Activated T-helper 1 cell treated with anti-CD3 and anti-CD28 coated beads, Interleukin-2, amount 50 U/mL, for 16 hours (primary cell): ENCODE measurements around the gene CEP72.
"Not testable (repeated sequence)": the region's sequence is repeated elsewhere in the genome, so short reads cannot be mapped to it uniquely, and the experiment has no call there.

Experiments used
- DNase-seq, 2 donors: peaks; one replicate each; pipeline ENCODE4 v3.0.0-alpha.2; 2020; ENCODE audit warnings: low read depth in 1 of 2, low spot score in 1 of 2

Gene CEP72

DNA sequence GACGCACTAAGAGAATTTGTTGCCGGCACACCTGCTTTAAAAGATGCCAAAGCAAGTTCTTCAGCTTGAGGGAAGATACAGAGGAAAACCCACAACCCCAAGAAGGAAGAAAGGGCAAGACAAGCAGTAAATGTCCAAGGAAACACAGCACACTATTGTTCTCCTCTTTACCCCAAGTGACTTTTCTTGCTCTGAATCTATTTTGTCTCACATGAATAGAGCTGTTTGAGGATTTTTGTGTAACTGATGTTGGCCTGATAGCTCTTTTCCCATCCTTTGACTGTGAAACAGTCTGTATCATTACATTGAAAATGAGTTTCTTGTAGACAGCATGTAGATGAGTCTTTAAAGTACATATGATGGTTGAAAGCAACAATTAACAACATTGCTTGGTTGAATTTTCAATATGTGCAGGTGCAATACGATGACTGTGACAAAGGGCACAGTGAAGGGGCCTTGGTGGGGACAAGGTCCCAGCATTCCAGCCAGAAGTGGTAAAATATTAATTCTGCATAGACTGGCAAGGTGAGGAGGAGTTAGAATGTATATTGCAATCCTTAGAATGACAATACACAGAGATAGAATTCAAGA lies 16.8 kb upstream of the CEP72 start:
- DNase-seq, result no peak

DNA sequence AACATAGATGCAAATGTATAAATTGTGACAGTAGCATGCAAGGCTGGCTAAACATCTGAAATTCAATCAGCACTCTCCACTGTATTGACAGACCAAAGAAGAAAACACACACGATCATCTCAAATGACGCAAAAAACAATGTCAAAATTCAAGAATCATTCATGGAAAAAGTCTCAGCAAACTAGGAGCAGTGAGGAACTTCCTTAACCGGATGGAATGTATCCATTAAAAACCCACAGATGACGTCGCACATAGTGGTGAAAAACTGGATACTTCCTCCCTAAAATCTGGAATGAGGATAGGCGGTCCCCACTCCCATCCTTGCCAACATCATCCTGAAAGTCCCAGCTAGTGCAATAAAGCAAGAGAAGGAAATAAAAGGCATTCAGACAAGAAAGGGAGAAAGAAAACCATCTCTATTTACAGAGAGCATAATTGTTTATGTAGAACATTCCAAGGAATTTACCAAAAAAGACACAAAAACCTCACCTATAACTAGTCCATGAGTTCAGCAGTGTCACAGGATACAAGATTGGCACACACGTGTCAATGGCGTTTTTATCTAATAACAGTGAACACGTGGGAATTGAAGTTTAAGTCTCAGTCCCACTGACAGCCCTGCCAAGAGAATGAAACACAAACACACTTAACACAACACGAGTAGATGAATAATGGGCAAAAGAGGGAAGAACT lies 14.1 kb upstream of the CEP72 start:
- no peak for DNase-seq

DNA sequence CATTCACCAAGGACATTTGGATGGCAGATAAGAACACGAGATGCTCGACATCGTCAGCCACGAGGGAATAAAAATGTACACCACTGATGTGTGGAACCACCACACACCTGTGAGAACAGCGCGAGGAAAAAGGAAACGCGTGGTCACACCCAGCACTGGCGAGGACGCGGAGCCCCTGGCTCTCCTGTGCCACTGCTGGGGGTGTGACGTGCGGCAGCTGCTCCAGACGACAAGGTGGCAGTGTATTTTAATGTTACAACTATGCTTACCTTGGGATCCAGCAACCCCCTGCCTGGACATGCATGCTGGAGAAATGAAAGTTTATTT lies 13.6 kb upstream of the CEP72 start:
- no peak for DNase-seq

DNA sequence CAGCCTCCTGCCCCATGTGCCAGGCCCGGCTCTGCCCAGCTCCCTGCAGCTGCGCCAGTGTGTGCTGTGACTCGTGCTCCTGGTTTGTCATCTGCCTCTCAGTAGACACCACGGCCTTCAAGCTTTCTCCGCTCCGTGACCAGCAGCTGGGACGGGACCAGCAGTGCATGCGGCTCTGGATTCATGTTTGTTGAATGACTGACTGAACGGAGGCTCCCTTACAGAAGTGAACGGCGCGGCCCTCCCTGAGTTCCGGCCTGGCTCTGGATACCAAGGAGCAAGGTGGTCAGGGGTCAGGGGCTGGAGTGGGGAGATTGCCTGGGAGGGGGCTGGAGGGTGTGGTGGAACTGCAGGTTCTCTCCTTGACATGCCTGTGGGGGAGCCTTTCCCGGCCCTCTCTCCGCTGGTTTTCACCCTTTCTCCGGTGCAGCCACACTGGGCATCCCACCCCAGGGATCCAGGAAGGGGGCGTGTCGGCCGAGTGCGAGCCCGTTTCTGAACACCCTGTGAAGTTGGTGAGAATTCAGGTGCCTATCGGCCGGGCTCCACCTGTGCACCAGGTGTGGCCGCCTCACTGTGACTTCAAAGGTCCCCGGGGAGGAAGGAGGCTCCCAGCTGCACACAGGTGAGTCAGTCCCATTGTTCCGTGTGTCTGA lies 11.1 kb upstream of the CEP72 start:
- no peak for DNase-seq

DNA sequence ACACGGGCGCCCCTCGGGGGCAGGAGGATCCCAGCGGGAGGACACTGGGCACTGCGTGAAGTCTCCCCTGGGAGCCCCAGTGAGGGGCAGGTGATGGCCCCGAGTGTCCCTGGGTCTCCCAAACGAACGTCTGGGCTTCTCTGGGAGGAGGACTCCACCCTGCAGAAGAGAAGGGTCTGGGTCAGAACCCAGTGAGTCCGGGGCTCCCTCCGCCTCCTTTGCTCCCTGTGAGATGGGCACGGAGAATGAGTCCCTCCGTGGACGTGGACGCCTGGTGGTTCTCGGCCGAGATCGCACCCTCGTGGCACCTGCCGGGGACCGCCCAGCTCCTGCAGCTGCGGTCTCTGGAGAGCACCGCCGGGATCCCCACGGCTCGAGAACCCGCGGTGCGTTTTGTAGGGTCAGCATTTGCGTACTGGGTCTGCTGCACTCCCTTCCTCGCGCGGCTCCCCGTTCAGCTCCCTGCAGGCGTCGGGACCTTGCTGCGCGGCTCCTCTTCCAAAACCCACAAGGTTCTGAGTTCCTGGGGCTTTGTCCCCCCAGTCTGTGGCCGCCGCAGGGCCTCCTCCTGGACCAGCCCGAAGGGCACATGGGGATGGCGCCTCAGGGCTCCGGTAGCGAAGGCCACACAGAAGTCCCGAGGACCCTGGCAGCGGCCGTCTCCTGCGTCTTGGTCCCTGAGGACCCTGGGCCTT lies 10.2 kb upstream of the CEP72 start:
- DNase-seq, result no peak

DNA sequence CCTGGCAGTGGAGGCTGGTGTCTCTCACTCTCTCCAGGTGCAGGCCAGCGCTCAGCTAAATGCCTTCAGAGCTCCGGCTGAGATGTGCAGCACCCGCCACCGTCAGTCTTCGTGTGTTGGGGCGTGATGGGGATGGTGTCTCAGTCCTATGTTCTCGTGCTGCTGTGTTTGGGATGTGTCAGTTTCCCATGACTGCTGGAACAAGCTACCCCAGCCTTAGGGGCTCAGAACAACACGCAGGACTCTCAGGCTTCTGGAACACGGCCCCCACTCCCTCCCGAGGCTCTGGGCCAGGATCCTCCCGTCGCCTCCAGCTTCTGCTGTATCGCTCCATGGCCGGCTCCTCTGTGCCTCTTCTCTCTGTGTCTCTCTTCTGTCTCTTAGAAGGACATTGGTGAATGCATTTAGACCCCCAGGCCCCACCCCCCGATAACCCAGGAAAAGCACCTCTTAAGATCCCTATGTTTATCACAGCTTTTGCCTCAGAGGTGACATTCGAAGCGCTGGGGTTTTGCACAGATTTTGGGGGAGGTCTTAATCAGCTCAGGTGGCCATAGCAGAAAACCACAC lies 9.6 kb upstream of the CEP72 start:
- DNase-seq, result no peak

DNA sequence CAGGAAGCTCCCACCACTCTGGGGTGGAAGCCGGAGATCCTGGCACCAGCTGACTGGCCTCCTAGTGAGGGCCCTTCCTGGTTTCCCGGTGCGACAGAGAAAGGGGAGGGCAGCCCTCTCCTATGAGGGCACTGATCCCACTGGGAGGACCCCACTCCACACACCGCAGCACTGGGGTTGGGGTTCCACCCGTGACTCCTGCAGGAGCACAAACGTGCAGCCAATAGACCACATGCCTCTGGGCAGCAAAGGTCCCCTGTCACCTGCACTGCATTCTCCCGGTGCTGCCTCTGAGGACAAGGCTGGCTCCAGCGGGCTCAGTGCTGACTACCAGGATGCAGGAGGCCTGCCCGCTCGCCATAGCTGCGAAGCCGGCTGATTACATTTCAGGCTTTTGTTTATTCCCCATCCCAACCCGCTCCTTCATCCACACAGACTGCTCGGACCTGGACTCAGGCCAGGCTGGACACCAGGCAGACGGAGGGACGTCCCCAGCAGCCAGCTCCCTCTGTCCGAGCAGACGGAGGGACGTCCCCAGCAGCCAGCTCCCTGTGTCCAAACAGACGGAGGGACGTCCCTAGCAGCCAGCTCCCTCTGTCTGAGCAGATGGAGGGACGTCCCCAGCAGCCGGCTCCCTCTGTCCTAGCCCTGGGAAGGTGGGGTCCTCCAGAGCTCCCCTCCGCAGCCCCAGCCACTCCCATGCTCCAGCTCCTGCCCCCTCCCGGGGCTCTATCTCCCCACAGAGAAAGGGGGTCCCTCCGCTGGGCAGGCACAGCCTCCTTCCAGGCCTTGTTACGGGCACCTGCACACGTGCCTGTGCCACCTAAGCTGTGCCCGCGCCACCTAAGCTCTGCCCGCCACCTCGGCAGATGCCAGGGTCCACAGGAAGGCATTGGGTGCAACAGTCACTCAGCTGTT lies 8.8 kb upstream of the CEP72 start:
- no peak for DNase-seq

DNA sequence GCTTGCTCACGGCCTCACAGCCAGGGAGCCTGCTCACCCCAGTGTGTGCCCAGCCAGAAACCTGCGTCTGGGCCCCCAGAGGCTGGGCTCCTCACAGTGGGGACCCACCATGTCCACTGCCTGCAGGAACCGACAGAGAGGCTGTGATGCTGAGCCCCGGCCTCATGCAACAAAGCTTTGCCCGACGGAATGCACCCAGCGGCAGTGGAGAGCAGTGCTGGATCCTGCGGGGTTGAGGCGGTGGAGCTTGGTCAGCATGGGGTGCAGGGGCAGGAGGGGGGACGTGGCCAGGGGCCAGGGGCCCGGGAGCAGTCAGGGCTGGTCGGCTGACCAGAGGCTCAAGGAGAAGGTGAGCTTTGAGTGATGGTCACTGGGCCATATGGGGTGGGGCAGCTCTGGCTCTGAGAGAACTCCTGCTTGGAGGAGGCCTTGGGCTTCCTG lies 7.7 kb upstream of the CEP72 start:
- no peak for DNase-seq

DNA sequence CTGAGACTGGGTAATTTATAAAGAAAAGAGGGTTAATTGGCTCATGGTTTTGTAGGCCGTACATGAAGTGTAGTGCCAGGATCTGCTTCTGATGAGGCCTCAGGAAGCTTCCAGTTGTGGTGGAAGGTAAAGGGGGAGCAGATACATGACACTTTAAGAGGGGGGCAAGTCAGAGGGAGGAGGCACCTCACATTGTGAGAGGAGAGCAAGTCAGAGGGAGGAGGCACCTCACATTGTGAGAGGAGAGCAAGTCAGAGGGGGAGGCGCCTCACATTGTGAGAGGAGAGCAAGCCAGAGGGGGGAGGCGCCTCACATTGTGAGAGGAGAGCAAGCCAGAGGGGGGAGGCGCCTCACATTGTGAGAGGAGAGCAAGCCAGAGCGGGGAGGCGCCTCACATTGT lies 7.0 kb upstream of the CEP72 start:
- not testable (repeated sequence) for DNase-seq

DNA sequence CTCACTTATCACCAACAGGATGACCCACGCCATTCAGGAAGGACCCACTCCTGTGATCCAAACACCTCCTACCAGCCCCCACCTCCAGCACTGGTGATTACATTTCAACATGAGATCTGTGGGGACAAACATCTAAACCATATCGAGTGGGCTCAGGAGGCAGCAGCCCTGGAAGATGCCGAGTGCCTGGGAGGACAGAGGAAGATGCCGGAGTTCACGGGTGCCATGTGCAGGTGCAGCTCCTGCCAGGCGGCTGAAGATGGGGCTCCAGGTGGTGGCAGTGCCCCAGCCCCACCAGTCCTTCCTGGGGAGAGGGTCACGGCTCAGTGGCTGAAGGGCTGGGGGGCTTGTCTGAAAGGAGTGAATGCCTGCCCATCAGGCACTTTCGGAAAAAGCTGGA lies 6.1 kb upstream of the CEP72 start:
- DNase-seq, result no peak

DNA sequence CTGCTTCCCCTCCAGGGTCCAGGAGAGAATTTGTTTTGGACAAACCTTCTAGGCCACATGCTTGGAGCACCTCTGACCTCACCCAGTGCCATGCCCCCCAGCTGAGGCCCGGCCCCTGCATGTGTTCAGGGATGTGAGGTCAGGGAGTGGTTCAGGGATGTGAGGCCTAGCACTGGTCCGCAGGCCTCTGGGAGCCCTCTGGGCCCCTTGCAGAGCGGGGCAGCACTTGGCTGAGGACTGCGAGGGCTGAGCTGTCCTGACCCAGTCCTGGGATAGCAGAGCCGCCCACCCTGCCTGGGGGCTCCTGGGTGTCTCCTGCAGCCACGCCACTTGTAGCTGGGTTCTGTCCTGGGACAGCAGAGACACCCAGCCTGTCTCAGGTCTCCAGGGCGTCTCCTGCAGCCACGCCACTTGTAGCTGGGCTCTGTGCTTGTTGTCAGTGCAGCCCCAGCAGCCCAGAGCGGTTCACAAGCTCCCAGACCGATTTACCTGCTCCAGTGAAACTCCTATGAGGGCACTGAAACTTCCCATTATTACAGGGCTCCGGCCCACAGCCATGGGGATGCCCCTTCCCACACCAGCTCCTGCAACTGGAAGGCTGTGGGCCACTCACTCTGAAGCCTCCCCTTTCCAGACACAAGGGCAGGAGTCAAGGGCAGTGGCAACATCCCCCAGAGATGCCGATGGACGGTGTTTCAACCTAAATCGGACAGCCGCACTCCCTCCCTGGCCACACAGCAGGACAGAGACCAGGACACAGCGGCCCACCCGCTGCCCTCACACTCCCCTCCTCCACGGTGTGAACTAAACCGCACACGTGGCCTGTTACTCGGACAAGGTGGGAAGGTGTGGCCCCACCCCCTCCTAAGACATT lies 5.4 kb upstream of the CEP72 start:
- DNase-seq, result no peak

DNA sequence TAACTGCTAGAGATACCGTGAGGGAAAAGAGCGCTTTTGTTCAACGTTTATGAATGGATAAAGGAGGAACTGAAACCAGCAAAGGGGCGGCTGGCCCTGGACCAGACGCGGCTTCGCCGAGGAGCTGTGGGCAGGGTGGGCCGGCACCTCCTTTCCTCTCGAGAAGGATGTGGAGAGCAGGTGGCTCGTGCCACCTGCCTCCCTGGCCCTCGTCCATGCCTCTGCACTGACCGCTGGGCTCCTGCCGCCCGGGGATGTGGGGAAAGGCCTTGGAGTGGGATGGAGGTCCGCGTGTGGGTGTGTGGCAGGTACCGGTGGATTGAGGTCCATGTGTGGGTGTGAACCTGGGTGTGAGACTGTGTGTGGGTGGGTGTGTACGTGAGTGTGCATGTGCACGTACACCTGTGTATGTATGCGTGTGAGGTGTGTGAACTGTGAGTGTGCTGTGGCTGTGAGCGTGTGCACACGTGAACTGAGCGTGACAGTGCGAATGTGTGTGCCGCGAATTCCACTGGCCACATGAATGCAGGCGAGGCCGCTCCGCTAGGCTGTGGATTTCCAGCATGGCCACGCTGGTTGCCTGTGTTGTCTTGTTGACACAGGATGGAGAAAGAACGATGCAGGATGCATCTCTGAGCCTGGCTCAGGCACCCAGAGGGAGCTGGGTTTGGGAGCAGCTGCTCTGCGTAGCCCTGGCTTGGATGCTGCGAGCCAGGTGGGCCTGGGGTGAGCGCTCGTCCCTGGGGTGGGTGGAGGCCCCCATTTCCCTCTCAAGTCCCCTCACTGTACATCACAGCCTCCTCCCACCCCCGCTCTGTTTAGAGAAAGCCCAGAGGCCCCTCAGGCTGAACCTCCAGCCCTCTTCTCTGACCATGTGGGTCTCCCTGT lies 4.4 kb upstream of the CEP72 start:
- no peak for DNase-seq

DNA sequence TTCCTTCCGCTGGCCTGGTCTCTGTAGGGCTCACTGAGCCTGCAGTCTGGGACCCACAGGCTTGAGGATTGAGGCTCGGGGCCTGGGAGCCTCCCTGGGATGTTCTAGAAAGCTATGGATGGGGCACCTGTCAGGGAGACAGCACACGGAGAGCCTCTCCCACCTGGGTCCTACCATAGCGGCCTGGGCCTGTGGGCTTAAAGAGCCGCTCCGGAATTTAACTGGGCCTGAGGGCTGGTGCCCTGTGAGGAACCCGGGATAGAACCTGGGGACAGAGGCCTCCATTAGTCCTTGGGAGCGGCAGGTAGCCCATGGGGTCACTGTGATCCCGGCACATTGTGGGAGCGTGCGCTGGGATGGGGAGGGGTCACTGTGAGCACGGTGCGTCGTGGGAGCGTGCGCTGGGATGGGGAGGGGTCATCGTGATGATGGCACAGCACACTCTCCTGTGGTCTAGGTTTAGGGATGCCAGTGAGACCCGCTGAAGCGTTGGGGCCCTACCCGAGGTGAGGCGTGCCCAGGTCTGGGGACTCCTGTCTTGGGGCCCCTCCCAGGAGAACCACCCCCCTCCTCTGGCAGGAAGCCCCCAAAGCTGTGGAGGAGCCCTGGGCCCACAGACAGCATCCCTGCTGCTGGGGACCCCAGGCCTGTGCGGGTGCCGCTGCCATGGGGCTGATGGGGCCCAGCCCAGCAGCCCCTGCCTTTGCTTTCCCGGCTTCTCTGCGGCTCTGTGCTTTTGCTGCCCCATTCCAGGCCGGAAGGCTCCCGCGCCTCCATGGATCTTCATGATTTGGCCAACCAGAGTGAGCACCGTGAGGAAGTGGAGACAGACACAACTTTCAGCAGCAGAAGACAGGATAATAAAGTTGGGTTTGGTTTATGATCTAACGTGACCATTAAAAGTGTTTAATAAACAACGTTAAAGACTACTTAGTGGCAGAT lies 3.4 kb upstream of the CEP72 start:
- DNase-seq, result no peak

DNA sequence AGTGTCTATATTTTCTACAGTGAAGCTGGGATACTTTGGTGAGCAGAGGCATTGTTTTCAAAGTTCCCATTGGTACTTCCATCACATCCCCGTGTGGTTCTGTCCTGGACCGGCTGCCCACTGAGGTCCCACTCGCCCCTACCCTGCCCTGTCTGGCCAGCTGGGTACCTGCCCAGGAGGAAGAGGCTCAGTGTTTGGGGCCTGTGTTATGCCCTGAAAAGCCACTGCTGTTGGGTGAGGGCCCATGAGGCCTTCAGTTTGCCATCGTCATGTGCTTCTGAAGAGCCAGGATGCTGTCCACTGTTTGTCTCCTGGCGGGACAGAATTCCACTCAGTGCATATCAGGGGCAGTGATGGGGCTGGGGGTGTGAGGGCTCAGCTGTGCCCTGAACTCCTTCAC lies 2.6 kb upstream of the CEP72 start:
- DNase-seq, result no peak

DNA sequence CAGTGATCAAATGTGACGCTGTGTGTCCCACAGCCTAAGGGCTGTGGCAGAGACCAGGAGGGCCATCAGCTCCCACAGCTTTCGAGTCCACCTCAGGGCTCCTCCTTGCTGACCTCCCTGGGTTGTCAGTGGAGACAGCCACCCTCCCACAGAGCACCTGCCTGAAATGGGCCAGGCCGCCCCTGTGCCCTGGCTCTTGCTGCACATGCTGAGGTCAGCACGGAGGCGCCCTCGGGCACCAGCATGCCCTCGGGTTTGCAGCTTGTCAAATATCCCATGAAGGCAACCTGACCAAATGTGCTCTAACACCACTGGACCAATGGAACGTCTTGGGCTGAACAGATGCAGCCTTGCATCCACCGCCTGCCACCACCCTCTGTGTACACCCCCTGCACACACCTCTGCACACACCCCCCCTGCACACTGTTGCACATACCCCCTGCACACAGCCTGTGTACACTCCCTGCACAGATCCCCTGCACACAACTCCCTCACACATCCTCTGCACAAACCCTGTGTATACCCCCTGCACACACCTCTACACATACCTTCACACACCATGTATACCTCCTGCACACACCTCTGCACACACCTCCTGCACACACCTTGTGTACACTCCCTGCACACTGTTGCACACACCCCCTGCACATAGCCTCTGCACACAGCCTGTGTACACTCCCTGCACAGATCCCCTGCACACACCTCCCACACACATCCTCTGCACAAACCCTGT lies 2.0 kb upstream of the CEP72 start:
- no peak for DNase-seq

DNA sequence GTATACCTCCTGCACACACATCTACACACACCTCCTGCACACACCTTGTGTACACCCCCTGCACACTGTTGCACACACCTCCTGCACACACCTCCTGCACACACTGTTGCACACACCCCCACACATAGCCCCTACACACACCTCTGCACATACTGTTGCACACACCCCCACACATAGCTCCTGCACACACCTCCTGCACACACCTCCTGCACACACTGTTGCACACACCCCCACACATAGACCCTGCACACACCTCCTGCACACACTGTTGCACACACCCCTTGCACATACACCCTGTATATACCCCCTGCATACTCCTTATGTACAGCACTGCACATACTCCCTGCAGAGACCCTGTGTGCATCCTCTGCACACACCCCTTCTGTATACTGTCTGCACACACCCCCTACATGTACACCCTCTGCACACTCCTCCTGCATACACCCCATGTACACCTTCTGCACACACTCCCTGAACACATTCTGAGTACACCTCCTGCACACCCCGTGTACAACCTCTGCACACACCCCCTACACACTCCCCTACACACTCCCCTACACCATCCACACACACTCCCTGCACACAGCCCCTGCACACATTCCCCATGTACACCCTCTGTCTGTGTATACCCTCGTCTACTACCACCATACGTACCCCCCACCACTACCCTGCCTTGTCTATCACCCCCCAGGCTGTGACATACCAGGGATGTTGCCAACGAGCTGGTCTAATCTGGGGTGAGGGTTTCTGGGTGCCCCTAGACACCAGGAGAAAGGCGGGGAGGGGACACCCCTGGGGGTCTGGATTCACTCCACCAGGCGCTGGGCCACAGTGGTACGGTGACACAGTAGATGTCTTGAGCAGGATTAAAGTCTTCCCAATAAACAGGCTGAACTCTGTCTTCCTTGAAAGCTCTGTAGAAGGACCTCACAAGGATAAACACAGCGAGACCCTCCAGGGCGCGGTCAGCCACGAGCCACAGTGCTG lies 1.1 kb upstream of the CEP72 start:
- no peak for DNase-seq
